OCI-LY7 (cell line): ENCODE data around the gene HCFC2. TPM values are rescaled to one million over a fixed set of nuclear protein-coding genes. Genes with fewer than 3 reads are reported as not detected.

Experiments
- BruUV-seq: library from RNA; stranded (reverse); fragments of 400-500 nt; replicated peaks from 2 replicates; lab custom pipeline; 2021; lab: Mats Ljungman, UMichigan
- CTCF ChIA-PET: fragments of 300-600 bp; sonication (Branson Sonifier 250); formaldehyde crosslinking; loops from one replicate; lab custom pipeline; 2022; ENCODE audit warnings: antibody characterized with exemption; ENCODE audit not compliant: unreplicated experiment; lab: Charles Lee
- POLR2A ChIA-PET: fragments of 300-600 bp; sonication (Branson Sonifier 250); formaldehyde crosslinking; loops from one replicate; lab custom pipeline; 2022; ENCODE audit warnings: antibody characterized with exemption; lab: Charles Lee
- DNase-seq: peaks from one replicate; pipeline ENCODE4 v3.0.0-alpha.2; 2015; ENCODE audit warnings: low spot score
- H2AFZ ChIP-seq: fragments of 200-600 bp; sonication (generic), shearing (Covaris generic); 2 replicates; pipeline ENCODE4 v1.6.1; 2014; ENCODE audit warnings: mild to moderate bottlenecking, antibody characterized with exemption, low read length, moderate library complexity
- H3K27ac ChIP-seq: fragments of 200-600 bp; sonication (generic); 2 replicates; pipeline ENCODE4 v1.5.1; 2014; ENCODE audit warnings: mixed run types, low read depth, mild to moderate bottlenecking, moderate library complexity, low read length, inconsistent platforms; ENCODE audit not compliant: poor library complexity, severe bottlenecking
- H3K36me3 ChIP-seq: fragments of 200-600 bp; sonication (generic); 2 replicates; pipeline ENCODE4 v1.6.1; 2014; ENCODE audit warnings: mild to moderate bottlenecking, antibody characterized with exemption, low read length, moderate library complexity, mixed read lengths; ENCODE audit not compliant: insufficient read depth
- H3K4me1 ChIP-seq: fragments of 200-600 bp; sonication (generic); 2 replicates; pipeline ENCODE4 v1.5.1; 2014; ENCODE audit warnings: mild to moderate bottlenecking, low read length; ENCODE audit not compliant: insufficient read depth, poor library complexity, severe bottlenecking
- H3K4me2 ChIP-seq: fragments of 200-600 bp; sonication (generic); 2 replicates; pipeline ENCODE4 v1.6.1; 2014; ENCODE audit warnings: mild to moderate bottlenecking, low read length
- H3K4me3 ChIP-seq: fragments of 200-600 bp; sonication (generic); 2 replicates; pipeline ENCODE4 v1.5.1; 2014; ENCODE audit warnings: mild to moderate bottlenecking, low read depth, low read length; ENCODE audit not compliant: poor library complexity, severe bottlenecking
- H3K79me2 ChIP-seq: fragments of 200-600 bp; sonication (generic); 2 replicates; pipeline ENCODE4 v1.6.1; 2016; ENCODE audit warnings: low read depth, mild to moderate bottlenecking, low read length, moderate library complexity, mixed read lengths; ENCODE audit not compliant: insufficient read depth
- H3K9me2 ChIP-seq: fragments of 200-600 bp; sonication (generic); 2 replicates; pipeline ENCODE4 v1.6.1; 2016; ENCODE audit warnings: mild to moderate bottlenecking, low read length, mixed read lengths; ENCODE audit not compliant: insufficient read depth
- H3K9me3 ChIP-seq: fragments of 200-600 bp; sonication (generic); 2 replicates; pipeline ENCODE4 v1.6.1; 2014; ENCODE audit warnings: mild to moderate bottlenecking, mixed run types, low read length, mixed read lengths
- H4K20me1 ChIP-seq: fragments of 200-600 bp; sonication (generic); 2 replicates; pipeline ENCODE4 v1.6.1; 2014; ENCODE audit warnings: mild to moderate bottlenecking, antibody characterized with exemption, low read length, moderate library complexity, mixed read lengths; ENCODE audit not compliant: insufficient read depth
- EZH2phosphoT487 ChIP-seq: fragments of 200-600 bp; sonication (generic); IDR thresholded peaks from 2 replicates; pipeline ENCODE4 v1.6.1; 2018; ENCODE audit warnings: low read depth, borderline replicate concordance, mild to moderate bottlenecking, mixed run types, antibody characterized with exemption, low read length, moderate library complexity, mixed read lengths
- intact Hi-C: fragments of 100-400 bp; cut with micrococcal nuclease; formaldehyde crosslinking; loops from one replicate; pipeline ENCODE4 v1.10.0; 2022; ENCODE audit not compliant: unreplicated experiment
- total RNA-seq, 2 experiments: library from RNA; depleted of rRNA in 1 of 2; stranded (reverse); fragments of >200 nt in 1 of 2; shearing (Covaris generic) in 1 of 2; gene quantifications; 2 replicates each; pipeline ENCODE4 v1.2.3, GENCODE V29; 2014 to 2022
- TF ChIP-seq, protein P1 (sequence below): fragments of 200-600 bp; sonication (generic); conservative IDR thresholded peaks from 2 replicates; pipeline ENCODE4 v1.5.1; 2014; ENCODE audit warnings: mild to moderate bottlenecking, antibody characterized with exemption, low read length, moderate library complexity, mixed read lengths

The HCFC2 gene
- total RNA-seq, 2 experiments from 2014 or later, result 8.7 to 11.8 TPM

DNA sequence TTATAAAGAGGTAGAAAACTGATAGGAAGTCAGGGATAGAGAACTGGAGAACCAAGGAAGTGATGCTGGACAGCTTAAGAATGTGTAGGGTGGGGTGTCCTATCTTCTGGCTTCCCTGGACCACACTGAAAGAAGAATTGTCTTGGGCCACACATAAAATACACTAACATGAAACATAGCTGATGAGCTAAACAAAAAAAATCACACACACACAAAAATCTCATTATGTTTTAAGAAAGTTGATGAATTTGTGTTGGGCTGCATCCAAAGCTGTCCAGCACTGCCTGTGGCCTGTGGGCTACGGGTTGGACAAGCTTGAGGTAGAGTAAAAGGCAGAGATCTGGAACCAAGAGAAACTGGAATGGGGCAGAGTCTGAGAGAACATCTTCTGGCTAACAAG is 21.8 kb upstream of the HCFC2 start:
- CTCF ChIA-PET, result interaction anchor here (1.0 kb wide), 1 partner anchor 9 kb away, joined by 3 read pairs; no protein-coding TSS in a partner anchor

DNA sequence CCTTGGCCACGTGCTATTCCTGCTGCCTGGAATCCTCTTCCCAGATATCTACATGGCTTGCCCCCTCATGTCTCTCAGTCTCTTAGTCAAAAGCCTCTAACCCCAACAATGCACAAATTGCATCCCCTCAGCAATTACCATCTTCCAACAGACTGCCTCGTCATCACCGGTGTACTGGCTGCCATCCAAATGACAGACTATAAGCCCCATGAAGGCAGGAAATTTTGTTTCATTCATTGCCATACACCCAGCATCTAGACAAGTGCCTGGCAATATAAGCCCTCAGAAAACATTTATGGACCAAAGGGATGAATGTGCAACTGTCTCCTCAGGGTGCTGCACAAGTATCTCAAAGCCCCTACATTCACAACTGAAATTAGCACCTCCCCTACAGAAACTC is 20.2 kb upstream of the HCFC2 start:
- intact Hi-C loops, result no loop called here
- H3K4me2 ChIP-seq, result no peak overlapping the region
- H3K4me1 ChIP-seq, result no peaks in the 10 kb centered on the region
- H3K9me3 ChIP-seq, result no peaks in the 10 kb centered on the region
- no TSS peak for BruUV-seq
- ChIA-PET POLR2A (no interaction called here), CTCF (no interaction called here)
- H3K36me3 ChIP-seq, result no peaks in the 10 kb centered on the region
- H2AFZ ChIP-seq, result no peak overlapping the region
- DNase-seq, result no peak
- H3K9me2 ChIP-seq, result no peaks in the 10 kb centered on the region
- no peak for TF ChIP-seq EZH2phosphoT487
- TF ChIP-seq, protein P1, sequence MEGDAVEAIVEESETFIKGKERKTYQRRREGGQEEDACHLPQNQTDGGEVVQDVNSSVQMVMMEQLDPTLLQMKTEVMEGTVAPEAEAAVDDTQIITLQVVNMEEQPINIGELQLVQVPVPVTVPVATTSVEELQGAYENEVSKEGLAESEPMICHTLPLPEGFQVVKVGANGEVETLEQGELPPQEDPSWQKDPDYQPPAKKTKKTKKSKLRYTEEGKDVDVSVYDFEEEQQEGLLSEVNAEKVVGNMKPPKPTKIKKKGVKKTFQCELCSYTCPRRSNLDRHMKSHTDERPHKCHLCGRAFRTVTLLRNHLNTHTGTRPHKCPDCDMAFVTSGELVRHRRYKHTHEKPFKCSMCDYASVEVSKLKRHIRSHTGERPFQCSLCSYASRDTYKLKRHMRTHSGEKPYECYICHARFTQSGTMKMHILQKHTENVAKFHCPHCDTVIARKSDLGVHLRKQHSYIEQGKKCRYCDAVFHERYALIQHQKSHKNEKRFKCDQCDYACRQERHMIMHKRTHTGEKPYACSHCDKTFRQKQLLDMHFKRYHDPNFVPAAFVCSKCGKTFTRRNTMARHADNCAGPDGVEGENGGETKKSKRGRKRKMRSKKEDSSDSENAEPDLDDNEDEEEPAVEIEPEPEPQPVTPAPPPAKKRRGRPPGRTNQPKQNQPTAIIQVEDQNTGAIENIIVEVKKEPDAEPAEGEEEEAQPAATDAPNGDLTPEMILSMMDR, result no peak
- H3K27ac ChIP-seq, result no peak overlapping the region
- no peak overlapping the region for H3K4me3 ChIP-seq
- H4K20me1 ChIP-seq, result no peaks in the 10 kb centered on the region
- H3K79me2 ChIP-seq, result no peaks in the 10 kb centered on the region

More for the DNA sequence above, 21.8 kb upstream of the HCFC2 start:
- intact Hi-C loops, result no loop called here
- TF ChIP-seq, protein P1, result no peak
- no peak for TF ChIP-seq EZH2phosphoT487
- H4K20me1 ChIP-seq, result no peaks in the 10 kb centered on the region
- POLR2A ChIA-PET, result interaction anchor here (0.6 kb wide), 1 partner anchor 812 kb away, joined by 3 read pairs; no protein-coding TSS in a partner anchor
- no peaks in the 10 kb centered on the region for H3K9me2 ChIP-seq
- H3K4me1 ChIP-seq, result no peaks in the 10 kb centered on the region
- no peak for DNase-seq
- no peak overlapping the region for H3K4me2 ChIP-seq
- H2AFZ ChIP-seq, result no peak overlapping the region
- H3K9me3 ChIP-seq, result no peaks in the 10 kb centered on the region
- BruUV-seq, result no TSS peak
- H3K4me3 ChIP-seq, result no peak overlapping the region
- H3K36me3 ChIP-seq, result no peaks in the 10 kb centered on the region
- no peak overlapping the region for H3K27ac ChIP-seq
- no peaks in the 10 kb centered on the region for H3K79me2 ChIP-seq

DNA sequence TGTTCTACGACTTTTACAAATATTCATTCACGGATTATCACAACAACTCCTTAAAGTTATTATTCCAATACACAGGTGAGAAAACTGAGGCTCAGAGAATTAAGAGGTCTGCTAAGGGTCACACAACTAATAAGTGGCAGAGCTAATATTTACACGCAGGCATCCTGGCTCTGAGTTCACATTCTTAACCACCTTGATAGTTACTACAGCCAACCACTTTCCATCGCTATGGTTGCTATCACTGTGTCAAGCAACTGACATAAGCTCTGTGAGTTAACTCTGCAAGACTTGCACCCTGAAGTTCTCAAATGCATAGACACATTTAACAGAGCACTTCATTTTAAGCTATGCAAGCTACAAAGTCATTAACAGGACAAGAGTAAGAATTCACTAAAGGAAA is 18.0 kb upstream of the HCFC2 start:
- ChIA-PET POLR2A (interaction anchor here (1.8 kb wide), 1 partner anchor 18 kb away, joined by 5 read pairs; no protein-coding TSS in a partner anchor), CTCF (interaction anchor here (1.5 kb wide), 1 partner anchor 63 kb away, joined by 3 read pairs; no protein-coding TSS in a partner anchor)
- no peaks in the 10 kb centered on the region for H3K4me1 ChIP-seq
- intact Hi-C loops, result no loop called here
- no peak for DNase-seq
- no peak overlapping the region for H3K4me2 ChIP-seq
- no peaks in the 10 kb centered on the region for H3K9me3 ChIP-seq
- no peaks in the 10 kb centered on the region for H4K20me1 ChIP-seq
- no peak overlapping the region for H3K27ac ChIP-seq
- no peak overlapping the region for H3K4me3 ChIP-seq
- H2AFZ ChIP-seq, result no peak overlapping the region
- H3K79me2 ChIP-seq, result no peaks in the 10 kb centered on the region
- BruUV-seq, result no TSS peak
- no peaks in the 10 kb centered on the region for H3K36me3 ChIP-seq
- no peaks in the 10 kb centered on the region for H3K9me2 ChIP-seq
- no peak for TF ChIP-seq EZH2phosphoT487
